Hematopoietic multipotent progenitor cell treated with erythropoietin and hydrocortisone succinate and interleukin-3 and kit ligand, for 17 days (in vitro differentiated cells): ENCODE measurements around the gene YPEL4.
"Not testable (repeated sequence)": the region's sequence is repeated elsewhere in the genome, so short reads cannot be mapped to it uniquely, and the experiment has no call there.

Source experiments
- DNase-seq: peaks from one replicate; pipeline ENCODE4 v3.0.0-alpha.2; 2015; ENCODE audit warnings: low spot score

Gene YPEL4

GRCh38 chr11:57649826-57650738 is at the start of gene YPEL4:
Gene YPEL4, minus strand, starts transcription at chr11:57649912. Its CDS starts 2,805 bp downstream, at chr11:57647107.
- peak; percentile 91 for DNase-seq

- DNase-seq, result no peak
These were observed 49.2 kb upstream of the YPEL4 start for GRCh38 chr11:57698843-57699365.

GRCh38 chr11:57690474-57690873 is 40.8 kb upstream of the YPEL4 start:
- DNase-seq, result not testable (repeated sequence)

GRCh38 chr11:57681168-57681567 is 31.5 kb upstream of the YPEL4 start:
- DNase-seq, result no peak

- DNase-seq, result no peak
These were observed 30.8 kb upstream of the YPEL4 start for GRCh38 chr11:57680552-57680874.

GRCh38 chr11:57679396-57679795 is 29.7 kb upstream of the YPEL4 start:
- DNase-seq, result no peak

- no peak for DNase-seq
These were observed 25.6 kb upstream of the YPEL4 start for GRCh38 chr11:57675176-57675941.

- DNase-seq, result no peak
These were observed 24.5 kb upstream of the YPEL4 start for GRCh38 chr11:57674251-57674650.

GRCh38 chr11:57668434-57668782 is 18.7 kb upstream of the YPEL4 start:
- DNase-seq, result peak; percentile 64

- no peak for DNase-seq
These were observed 18.2 kb upstream of the YPEL4 start, which contains the start of gene ZDHHC5 for GRCh38 chr11:57667736-57668433. Gene ZDHHC5, plus strand, starts transcription at chr11:57668114. Its CDS starts 4,977 bp downstream, at chr11:57673091.

GRCh38 chr11:57667117-57667735 is 17.5 kb upstream of the YPEL4 start:
- peak; percentile 99 for DNase-seq

GRCh38 chr11:57663975-57664374 is 14.3 kb upstream of the YPEL4 start:
- DNase-seq, result no peak

- DNase-seq, result peak; percentile 52
These were observed 13.2 kb upstream of the YPEL4 start for GRCh38 chr11:57662893-57663292.

- DNase-seq, result no peak
These were observed 10.0 kb upstream of the YPEL4 start for GRCh38 chr11:57659669-57660068.

GRCh38 chr11:57658023-57658361 is 8.3 kb upstream of the YPEL4 start:
- DNase-seq, result no peak

- DNase-seq, result peak; percentile 99
These were observed 7.7 kb upstream of the YPEL4 start, which contains the start of gene CLP1 for GRCh38 chr11:57657194-57658022. Gene CLP1, plus strand, starts transcription at chr11:57657762. Its CDS starts 1,715 bp downstream, at chr11:57659477.

- no peak for DNase-seq
These were observed 7.1 kb upstream of the YPEL4 start for GRCh38 chr11:57656885-57657193.

- DNase-seq, result no peak
These were observed 3.5 kb upstream of the YPEL4 start for GRCh38 chr11:57653163-57653562.

- no peak for DNase-seq
These were observed 3.0 kb upstream of the YPEL4 start for GRCh38 chr11:57652662-57653061.

GRCh38 chr11:57652230-57652629 is 2.5 kb upstream of the YPEL4 start:
- peak; percentile 11 for DNase-seq

GRCh38 chr11:57651408-57651807 is 1.7 kb upstream of the YPEL4 start:
- DNase-seq, result no peak
